D341Med (cell line): ENCODE results near the gene GNB1.
"Not testable (repeated sequence)": the region's sequence is repeated elsewhere in the genome, so short reads cannot be mapped to it uniquely, and the experiment has no call there.

Source experiments
- DNase-seq: peaks from one replicate; pipeline ENCODE4 v3.0.0; 2012; ENCODE audit warnings: low spot score

Gene GNB1

DNA sequence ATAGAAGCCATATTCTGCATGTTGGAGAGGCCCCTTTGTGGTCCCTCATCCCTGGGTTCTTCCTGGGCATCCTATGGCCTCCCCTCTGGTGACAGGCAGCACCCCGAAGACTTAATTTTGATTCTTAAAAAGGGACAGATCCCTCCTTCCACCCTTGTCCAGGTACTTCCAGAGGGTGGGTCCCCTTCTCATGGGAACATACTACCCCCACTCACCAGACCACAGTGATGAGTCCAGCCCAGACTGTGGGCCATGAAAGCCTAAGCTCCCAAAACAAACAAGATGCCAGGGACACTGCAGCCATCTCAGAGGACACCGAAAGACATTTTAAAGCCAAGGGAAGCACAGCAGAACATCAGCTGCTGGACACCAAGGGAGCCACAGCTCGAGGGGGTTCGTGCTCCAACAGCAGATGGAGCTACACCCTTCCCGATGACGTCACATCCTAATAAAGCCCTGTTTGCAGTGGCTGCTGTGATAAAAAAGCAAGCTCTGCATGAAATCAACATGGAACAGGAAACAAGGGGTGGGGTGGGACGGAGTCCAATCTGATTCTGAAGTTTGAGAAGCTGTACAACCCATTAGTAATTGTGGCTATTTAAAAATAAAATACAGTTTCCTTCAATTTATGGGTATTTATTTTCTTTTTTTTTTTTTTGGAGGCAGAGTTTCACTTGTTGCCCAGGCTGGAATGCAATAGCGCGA is 32.4 kb downstream of the GNB1 start:
- peak; percentile 72 for DNase-seq

DNA sequence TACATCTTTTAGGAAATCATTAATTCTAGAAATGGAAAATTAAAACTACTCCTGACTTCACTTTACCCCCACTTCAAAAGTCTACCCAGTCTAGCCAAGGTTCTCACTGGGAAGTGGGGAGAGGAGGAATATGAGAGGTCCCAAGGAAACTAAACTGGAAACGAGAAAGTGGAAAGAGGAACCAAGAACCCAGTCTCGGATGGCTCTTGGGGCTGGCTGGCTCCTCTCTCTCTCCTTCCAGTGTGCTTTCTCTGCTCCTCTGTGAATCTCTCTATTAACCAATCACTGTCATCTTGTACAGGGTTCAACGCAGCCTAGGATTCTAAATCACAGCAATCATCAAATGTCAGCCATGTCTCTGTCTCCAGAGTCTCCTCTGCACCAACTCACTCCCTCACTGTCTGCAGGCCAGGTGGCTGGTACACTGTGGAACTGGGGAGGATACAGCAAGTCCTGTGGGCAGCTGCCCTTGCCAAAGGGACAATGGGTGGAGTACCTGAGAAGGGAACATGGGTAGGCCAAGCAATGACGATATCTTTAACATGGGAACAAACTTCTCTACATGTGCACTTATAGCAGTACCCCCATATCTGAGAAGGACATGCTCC is 33.7 kb downstream of the GNB1 start:
- DNase-seq = no peak

DNA sequence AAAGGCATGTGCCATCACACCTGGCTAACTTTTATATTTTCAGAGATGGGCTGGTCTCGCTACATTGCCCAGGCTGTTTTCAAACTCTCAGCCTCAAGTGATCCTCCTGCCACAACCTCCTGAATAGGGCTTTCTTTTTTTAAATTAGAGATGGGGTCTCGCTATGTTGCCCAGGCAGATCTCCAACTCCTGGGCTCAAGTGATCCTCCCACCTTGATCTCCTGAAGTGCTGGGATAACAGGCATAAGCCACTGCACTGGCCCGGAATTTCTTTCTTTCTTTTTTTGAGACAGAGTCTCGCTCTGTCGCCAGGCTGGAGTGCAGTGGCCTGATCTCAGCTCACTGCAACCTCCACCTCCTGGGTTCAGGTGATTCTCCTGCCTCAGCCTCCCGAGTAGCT is 34.7 kb downstream of the GNB1 start:
- DNase-seq = not testable (repeated sequence)

DNA sequence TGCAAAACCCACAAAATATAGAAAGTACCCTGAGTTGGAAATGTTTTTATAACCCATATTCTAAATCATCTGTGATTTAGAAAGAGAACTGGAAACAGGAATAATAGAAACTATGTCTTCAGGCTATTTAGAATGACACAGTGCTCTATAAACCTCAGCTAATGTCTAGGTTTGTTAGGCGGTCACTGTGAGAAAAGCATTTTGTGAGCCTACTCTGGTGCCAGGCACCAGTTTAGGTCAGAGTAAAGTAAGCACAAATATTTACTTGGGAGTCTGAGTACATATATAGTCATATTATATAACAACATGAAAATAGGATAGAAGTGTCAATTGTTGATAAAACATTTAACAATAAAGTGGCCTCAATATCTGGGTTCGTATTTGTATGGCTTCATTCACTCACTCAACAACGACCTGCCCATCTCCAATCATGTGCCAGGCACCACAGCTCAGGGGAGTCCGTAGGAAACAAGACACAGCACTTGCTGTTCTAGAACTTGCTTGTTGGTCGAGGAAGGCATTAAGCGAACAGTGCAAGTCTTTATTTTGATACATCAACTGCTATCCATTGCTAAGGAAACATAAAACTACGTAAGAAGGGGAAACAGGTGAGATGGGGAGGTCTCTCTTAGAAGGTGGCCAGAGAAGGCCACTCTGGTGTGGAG is 37.2 kb downstream of the GNB1 start:
- DNase-seq = no peak

DNA sequence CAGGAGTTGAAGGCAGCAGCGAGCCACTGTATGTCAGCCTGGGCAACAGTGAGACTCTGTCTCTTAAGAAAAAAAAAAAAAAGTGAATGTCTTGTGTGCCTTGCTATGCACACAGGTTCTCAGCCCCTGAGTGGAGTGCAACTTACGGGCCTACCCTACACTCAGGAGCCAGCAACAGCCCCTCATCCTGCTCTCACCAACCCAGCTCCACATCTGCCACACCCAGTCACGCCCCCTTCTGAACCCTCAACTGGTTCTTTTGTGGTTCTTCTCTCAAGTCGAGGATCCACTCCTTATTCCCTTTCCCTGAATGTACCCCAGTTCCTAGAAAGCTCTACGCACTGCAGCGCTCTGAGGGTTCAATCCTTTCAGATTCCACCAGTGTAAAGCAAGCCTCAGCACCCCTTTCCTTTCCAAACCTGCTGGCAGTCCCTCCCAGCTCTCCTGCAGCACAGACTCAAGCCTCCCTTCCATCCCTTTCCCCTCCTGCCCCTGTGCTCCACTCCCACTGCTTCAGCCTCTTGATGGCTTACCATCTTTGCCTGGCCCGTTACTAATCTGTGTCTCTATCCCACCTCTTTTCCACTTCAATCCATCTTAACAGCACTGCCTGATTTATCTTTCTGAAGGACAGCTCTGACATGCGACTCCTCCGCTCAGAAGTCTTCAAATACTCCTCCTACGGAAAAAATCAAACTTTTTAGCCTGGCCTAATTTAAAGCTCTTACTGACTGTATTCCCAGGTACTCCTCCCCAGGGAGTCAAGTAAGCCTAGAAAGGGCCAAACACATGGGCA is 38.1 kb downstream of the GNB1 start:
- no peak for DNase-seq

DNA sequence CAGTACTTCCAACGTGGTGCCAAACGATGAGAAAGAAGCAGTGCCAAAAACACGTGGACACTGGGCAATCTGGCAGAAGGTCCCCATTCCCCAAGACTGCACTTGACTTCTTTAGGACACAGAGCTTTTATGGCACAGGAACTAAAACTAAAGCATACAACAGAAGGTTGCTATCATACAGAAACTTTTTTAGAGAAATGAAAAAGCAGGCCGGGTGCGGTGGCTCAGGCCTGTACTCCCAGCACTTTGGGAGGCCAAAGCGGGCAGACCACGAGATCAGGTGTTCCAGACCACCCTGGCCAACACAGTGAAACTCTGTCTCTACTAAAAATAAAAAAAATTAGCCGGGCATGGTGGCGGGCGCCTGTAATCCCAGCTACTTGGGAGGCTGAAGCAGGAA is 43.0 kb downstream of the GNB1 start:
- DNase-seq = no peak

DNA sequence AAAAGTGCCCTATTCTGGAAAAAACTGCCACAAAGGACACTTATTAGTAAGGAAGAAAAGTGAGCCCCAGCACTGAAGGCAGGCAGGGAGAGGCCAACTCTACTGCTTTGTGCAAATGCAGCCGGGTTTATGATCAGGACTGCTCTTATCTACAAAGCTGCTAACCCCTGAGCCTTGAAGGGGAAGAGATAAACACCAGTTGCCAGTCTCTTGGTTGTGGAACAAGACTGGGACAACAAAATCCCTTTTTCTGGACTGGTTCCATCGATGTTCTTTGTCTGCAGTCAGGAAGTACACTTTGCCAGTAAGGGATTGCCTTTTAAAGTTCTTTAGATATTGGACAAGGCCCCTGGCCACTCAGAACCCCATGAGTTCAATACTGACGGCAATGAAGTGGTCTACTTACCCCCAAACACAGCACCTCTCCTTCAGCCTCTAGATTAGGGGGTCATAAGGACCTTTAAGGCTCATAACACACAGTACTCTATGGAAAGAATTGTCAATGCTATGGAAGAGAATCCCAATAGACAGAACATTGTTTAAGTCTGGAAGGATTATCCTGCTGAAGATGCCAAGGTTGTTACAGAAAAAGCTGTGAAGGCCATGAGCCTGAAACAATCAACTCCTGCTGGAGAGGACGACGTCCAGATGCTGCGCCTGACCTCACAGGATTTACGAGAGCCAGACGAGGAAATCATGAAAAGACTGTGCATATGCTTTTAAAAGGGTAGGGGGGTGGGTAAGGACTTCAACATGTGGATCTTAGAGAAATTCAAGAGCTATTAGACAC is 43.6 kb downstream of the GNB1 start:
- no peak for DNase-seq

DNA sequence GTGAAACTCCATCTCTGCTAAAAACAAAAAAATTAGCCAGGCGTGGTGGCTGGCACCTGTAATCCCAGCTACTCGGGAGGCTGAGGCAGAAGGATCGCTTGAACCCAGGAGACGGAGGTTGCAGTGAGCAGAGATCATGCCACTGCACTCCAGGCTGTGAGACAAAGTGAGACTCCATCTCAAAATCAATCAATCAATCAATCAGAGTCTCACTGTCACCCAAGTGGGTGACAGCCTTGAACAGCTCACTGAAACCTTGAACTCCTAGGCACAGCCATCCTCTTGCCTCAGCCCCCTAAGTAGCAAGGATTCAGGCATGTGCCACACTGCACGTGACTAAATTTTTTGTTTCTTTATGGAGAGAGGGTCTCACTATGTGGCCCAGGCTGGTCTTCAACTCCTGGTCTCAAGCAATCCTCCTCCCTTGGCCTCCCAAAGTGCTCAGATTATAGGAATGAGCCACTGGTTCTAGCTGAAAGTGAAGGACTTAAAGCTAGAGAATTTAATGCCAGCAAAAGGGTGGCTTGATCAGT is 44.4 kb downstream of the GNB1 start:
- no peak for DNase-seq

DNA sequence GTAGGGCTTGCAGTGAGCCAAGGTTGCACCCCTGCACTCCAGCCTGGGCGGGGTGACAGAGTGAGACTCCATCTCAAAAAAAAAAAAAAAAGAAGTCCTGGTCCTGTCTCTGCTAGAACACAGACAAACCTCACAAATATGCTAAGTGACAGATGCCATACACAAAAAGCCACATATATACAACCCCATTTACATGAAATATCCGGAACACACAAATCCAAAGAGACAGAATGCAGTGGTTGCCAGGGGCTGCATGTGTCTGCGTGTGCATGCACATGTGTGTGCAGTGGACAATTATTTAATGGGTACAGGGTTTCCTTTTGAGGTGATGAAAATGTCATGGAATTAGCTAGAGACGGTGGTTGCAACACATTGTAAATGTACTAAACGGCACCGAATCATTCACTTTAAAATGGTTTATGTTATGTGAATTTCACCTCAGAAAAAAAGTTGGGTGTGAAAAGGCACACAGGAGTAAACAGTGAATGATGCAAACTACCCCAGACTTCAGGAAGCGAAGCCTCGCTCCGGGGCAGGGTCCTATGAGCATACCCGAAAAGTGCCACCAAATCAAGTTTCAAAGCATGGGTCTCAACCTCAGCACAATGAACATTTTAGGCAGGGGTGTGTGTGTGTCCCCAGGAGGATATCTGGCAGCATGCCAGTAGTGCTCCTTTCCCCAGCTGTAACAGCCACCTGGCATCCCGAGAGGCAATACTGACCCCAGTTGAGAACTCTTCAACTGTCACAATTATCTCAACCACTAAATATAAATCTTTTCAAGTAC is 48.3 kb downstream of the GNB1 start:
- DNase-seq = no peak

DNA sequence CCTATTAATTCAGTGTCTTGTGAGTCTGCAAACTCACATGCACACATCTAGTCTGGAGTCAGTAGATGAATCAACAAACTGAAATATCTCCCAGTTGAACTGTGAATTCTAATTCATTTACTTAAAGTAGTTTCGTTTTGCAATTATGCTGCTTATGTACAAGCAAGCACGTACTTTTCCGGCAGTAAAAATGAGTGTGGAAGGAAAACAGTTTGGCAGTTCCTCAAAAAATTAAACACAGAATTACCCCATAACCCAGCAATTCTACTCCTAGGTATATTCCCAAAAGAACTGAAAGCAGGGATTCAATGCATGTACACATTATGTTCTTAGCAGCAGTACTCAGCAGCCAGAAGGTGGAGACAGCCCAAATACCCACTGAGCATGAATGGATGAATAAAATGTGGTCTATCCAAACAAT is 49.3 kb downstream of the GNB1 start:
- no peak for DNase-seq

DNA sequence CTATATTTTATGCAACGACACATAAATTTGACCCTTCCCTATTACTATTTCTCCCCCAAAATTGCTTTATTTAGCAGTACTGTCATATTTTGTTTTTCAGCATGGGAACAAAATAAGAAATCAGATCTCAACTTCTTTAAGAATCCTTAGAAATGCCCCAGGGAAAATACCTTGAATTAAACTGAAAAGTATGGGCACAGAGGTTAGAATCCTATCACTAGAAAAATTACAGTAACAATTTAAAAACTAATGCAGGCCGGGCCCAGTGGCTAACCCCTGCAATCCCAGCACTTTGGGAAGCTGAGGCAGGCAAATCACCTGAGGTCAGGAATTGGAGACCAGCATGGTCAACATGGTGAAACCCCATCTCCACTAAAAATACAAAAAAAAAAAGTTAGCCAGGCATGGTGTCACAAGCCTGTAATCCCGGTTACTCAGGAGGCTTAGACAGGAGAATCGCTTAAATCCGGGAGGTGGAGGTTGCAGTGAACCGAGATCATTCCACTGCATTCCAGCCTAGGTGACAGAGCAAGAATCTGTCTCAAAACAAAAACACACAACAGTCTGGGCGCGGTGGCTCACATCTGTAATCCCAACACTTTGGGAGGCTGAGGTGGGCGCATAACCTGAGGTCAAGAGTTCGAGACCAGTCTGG is 51.4 kb downstream of the GNB1 start:
- DNase-seq = no peak

DNA sequence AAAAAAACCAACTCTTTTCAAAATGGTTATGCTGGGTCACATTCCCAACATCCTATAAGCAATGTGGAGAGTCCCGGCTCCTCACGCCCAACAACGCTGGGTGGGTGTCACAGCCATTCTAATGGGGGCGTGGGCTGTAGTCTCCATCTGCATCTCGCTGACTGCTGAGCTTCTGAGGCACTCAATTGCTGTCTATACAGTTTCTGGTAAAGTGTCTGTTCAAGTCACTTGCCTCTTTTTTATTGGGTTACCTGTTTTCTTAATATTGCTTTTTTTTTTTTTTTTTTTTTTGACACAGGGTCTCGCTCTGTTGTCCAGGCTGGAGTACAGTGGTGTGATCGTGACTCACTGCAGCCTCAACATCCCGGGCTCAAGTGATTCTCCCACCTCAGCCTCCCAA is 54.8 kb downstream of the GNB1 start:
- no peak for DNase-seq

DNA sequence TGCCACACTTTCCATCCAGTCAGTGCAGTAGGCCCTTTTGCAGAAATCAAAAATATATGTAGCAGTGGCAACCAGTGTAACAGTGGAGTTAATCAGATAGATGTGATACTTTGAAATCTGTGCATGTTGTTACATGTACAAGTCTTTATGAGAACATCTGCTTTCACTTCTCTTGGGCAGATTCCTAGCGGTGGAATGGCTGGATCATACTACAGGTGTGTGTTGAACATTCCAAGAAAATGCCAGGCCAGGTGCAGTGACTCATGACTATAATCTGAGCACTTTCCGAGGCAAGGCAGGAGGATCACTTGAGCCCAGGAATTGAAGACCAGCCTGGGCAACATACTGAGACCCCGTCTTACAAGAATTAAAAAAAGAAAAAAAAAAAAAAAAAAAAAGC is 55.3 kb downstream of the GNB1 start:
- no peak for DNase-seq

DNA sequence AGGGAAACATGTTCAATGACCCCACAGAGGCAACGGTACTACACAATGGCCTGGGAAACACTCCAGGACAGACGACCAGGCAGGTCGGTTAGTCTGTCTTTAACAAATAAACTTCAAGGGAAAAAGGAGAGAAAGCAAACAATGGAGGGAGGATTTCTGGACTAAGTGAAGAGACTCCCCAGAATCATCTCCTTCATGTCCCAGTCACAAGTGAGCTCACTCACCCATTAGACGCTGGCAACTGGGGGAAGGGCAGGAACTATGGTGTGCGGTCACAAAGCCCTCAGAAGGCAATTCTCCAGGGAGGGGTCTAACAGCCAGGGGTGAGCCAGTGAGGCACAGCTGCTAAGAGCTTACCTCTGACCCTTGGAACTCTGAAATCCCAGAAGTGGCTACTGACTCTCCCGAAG is 57.0 kb downstream of the GNB1 start:
- no peak for DNase-seq

DNA sequence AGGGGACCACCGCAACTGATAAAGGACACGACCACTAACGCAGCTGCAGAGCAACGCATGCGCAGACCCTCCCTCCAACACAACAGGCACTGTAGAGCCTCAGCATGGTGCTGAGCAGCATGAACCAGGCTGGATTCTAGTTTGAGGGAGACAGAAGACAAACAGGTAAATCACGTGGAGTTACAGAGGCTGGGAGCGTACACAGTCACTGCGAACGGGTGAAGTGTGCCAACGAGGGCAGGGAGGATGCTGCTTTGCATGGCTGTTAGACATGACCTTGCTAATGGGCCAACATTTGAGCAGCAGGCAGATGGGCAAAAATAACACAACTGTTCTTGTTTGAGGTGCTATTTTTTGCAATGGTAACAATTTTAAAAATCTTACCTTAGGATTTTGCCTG is 57.4 kb downstream of the GNB1 start:
- DNase-seq = no peak

DNA sequence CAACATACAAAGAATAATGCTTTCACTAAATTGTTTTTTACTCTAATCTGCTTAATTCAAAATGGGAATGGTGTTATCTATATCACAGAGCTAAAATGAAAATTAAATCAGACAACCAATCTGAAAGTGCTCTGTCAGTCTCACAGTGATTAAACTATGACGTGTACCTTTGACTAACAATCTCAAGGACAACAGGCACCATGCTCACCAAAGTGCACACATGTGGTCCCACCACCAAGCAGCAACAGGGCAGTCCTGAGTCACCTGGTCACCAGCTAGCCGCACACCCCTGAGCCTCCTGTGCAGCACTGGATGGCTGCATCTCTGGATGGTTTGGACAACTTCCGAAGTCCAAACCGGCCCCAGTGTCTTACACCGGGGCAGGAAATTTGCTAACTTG is 58.1 kb downstream of the GNB1 start:
- no peak for DNase-seq

DNA sequence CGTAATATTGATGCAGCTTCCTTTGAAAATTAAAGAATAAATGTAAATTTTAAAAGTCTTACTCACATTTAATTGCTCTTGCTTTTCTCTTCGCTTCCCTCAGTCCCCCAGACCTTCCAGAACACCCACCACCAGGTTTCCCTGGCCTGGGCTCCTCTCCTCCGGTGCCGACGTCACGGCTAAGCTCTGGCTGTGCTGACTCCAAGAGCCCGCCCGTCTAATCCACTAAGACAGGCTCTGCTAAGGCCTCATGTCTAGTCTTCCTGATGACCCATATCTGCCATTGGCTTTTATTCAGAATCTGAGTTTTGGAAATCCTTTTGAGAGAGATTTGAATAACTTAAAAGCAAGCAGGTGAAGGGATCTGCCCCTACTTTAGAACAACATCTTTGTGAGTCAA is 58.7 kb downstream of the GNB1 start:
- DNase-seq = peak; percentile 78

DNA sequence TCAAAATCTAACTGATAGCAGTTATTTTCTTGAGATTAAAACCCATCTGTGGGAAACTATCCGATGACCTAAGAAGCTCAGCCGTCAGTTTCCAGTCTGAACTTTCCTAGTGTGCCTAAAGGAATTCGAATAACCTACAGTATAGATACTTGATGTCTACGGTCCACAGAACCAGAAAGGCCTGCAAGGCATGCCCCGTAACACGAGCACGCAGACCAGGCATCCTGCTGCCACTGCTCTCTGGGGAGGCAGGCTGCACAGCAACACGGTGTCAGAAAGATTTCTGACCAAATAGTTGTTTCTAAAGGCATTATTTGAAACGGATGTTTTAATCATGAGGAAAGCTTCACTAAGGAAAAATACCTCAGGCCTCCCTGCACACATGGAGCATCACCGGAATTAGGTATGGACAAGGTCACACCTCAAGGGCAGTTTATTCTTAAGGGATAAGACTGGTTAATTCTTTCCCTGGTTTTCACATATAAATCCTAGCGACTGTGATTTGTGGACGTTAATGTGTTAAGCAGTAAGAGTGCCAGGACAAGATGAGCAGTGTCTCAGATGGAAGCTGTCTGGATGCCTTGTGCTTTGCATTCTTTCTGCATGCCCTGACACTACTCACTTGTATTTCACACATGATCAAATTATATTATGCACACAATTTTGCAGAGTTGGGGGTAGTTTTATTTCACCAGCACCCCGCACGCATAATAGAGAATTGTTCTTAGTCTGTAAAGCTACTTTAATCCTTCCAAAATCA is 63.6 kb downstream of the GNB1 start:
- DNase-seq = no peak

DNA sequence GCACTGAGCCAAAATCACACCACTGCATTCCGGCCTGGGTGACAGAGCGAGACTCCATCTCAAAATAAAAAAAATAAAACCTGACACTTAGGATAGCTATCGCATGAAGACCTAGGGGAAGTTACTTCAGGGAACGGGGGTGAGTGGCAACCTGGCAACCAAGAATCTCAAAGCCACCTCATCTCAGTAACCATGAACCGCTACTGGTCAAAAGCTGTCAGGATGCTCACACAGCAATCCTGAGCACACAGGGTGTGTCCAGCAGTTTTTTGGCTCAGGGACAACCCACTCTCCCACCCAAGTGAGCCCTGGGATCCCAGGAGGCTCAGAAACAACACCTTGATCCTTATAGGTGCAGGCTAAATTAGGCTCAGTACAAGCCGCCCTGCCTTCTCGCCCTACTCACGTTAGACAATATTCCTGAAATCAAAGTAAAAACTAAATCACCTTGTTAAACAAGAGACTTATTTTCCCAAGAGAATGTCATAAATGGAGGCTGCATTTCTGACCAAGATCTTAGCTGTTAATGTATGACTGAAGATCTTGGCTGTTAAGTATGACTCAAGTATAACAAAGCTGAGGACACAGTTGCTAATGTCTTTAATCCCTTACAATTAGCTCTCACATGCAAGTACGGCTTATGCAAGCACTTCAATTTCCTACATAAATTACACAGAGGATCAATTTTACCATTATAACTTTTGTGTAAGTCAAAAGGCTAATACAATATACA is 64.4 kb downstream of the GNB1 start:
- no peak for DNase-seq
